Stimulated activated CD4-positive, alpha-beta T cell treated with anti-CD3 and anti-CD28 coated beads, Interleukin-1b, Interleukin-23, amount 100 ng/mL, for 1 hour (primary cell): ENCODE results near the gene FGF21.
A peak's percentile ranks its signal among the peaks of the same experiment; 100 is the strongest.
"Not testable (repeated sequence)": the region's sequence is repeated elsewhere in the genome, so short reads cannot be mapped to it uniquely, and the experiment has no call there.

ENCODE experiments used
- DNase-seq, 2 donors: peaks; one replicate each; pipeline ENCODE4 v3.0.0-alpha.2; 2020; ENCODE audit warnings: low read depth in 2 of 2

The FGF21 gene, protein sequence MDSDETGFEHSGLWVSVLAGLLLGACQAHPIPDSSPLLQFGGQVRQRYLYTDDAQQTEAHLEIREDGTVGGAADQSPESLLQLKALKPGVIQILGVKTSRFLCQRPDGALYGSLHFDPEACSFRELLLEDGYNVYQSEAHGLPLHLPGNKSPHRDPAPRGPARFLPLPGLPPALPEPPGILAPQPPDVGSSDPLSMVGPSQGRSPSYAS

DNA sequence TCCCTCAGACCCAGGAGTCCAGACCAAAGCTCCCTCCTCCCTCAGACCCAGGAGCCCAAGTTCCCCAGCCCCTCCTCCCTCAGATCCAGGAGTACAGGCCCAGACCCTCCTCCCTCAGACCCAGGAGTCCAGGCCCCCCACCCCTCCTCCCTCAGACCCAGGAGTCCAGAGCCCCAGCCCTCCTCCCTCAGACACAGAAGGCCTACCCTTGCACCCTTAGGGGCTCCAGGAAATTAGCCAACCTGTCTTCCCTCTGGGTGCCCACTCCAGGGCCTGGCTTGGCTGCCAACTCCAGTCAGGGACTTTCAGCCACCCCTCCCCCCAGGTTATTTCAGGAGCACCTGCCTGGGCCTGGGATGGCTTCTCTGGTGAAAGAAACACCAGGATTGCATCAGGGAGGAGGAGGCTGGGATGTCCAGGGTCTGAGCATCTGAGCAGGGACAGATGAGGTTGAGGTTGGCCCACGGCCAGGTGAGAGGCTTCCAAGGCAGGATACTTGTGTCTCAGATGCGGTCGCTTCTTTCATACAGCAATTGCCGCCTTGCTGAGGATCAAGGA lies at the start of gene FGF21:
TSS of gene FGF21 (plus strand) at position 441 of the 558 bp plus-strand sequence. CDS start 713 bp downstream, outside the sequence.
- DNase-seq = no peak

DNA sequence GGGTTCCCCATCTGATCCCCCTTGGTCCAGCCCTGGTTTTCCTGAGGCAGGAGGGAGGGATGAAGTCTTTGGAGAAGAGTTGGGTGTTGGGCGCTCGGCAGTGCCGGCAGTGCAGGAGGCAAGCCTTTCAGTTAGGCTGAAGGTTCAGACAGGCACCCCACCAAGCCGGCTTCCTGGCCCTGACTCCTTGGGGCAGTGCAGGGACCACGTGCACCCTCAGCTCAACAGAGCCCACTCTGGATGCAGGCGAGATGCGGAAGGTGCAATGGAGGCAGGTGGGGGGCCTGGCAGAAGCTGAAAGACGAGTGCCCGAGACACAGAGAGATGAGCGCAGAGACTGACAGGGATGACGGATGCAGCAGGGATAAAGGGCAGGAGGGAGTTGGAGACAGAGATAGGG lies 46.9 kb upstream of the FGF21 start:
- DNase-seq = no peak

DNA sequence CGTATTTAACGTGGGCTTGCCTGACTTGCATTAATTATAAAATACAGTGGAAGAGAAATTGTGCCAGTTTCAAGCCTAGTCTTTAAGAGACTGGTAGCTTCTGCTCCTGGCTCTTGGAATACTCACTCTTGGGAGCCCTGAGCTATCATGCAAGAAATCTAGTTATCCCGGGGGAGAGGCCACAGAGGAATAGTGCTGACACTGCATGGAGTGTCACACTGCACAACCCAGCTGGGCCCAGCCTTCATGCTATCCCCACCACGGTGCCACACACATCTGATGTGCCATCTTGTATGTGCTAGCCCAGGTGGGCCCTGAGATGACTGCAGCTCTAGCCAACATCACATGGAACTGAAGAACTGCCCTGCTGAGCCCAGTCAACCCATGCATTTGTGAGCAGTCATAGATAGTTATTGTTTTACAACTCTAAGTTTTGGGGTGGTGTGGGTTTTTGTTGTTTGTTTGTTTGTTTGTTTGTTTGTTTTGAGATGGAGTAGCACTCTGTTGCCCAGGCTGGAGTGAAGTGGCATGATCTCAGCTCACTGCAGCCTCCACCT lies 44.1 kb upstream of the FGF21 start:
- DNase-seq = no peak

DNA sequence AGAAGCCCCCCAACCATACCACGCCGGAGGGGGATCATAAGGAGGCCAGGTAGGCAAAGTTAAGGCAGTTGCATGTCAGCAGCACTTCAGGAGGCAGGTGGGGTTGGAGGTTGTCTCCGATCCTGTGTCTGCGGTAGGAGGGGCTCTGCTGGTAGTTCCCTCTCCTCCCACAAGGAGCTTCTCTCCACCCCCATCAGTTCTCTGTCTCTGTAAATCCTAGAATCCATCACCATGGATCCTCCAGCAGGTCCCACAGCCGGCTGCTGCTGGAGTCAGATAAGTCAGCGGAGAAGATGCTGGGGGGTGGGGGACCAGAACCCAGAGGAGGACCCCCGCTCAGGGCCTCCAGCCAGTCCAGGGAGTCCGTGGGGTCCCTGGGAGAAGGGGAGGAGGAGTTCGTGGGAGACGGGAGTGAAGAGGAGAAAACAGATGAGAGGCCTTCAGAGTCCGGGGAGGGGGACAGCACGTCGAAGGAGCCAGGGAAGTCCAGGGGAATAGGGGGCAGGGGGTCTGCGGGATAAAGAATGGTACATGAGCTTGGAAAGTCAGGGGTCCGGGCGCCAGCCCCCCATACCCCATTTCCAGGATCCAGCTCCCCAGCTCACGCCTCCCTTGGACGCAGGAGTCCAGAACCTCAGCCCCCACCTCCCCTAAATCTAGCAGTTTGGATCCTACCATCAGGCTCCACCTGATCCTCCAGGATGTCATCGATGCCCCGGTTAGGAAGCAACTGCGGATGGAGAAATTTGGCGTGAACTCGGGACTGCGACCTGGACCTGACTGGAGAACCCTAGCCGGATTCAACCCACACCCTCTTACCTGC lies 42.1 kb upstream of the FGF21 start:
- no peak for DNase-seq

DNA sequence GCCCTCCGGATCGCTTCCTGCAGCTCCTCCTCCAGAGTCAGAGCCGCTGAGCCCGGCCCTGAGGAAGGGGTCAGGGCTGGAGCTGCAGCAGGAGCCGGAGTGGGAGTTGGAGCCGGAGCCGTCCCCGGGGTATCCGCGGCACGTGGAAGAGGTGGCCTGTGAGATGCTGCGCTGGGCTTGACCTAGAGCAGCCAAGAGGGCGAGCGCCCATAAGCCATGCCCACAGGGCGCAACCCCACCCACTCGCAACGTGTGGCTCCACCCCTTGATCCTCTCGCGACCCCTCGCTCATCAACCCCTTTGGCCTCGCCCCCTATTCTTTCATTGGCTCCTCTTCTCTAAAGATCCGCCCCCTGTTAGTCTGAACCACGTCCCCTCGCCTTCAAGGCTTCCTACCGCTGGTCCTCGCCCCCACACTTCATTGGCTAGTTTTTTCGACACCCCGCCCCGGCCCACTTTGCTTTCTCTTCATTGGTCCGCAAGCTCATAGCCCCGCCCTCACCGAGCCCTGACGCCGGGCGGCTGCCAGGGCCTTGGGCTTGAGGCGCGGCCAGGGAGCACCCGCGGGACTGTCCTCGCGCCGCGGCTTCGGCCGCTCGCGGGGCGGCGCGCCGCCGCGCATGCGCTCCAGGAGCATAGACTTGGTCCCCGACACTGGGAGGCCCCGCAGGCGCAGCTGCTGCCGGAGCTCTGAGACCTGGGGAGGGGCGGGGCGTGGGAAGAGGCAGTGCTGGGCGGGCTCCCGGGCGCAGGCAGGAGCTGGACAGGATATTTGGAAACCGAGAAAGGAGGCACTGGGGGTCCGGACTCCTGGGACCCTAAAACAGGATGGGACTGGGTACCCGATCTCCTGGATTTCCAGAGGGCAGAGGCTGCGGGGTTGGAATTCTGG lies 41.2 kb upstream of the FGF21 start:
- DNase-seq = peak; percentile 92 to 94

DNA sequence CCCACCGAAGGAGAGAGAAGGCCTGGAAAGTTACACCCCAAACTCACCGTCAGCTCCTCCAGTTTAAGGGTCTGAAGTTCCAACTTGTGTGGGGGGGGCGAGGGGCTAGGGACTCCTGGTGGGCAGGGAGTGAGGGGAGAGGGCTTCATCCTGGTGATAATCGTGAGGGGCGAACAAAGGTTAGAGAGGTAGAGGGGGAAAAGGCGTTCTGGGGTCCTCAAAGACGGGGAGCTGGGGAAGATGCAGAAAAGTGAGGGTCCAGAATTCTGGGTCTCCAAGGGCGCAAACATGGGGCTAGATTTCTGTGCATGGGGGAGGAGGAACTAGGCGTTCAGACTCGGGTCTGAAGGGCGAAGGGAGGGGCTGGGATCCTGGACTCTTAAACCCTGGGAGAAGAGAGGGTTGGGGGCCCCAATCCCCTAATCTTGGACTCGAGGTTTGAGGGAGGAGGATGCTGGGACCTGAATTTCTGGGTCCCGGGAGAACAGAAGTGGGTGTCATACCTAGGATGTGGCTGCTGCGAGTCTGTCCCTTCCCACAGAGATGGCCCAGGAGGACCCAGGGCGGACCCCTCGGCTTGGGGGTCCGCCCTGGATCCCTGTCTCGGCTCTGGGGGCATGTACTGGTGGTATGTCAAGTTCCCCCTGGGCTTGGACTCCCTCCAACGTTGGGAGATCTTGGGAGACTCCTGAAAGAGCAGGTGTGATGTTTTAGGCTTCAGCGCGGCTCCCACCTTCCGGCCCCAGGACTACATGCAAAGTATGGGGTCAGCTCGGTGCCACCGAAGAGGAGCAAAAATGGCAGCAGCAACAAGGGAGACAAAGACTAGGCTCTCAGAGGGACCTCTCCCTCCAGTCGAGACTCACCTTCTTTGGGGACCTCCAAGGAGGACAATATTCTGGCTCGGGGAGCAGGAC lies 40.3 kb upstream of the FGF21 start:
- no peak for DNase-seq

DNA sequence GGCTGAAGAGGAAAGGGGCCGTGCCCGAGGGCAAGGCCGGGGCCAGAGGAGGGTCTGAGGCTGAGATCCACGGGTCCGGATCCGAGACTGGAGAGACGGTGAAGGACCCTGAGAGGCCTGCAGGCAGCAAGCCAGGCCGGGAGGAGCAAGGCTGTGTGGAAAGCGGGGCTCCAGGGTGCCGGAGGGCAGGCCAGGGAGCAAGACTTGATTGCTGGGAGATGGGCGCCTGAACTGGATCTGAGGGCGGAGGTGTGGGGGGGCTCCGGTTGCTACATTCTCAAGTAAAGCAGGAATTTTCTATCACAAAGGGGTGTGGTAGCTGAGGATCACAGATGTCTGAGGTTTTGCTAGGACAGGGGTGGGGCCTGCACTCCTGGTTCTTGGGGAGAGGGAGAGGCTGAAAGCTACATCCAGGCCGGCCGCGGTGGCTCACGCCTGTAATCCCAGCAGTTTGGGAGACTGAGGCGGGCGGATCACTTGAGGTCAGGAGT lies 39.6 kb upstream of the FGF21 start:
- no peak for DNase-seq

DNA sequence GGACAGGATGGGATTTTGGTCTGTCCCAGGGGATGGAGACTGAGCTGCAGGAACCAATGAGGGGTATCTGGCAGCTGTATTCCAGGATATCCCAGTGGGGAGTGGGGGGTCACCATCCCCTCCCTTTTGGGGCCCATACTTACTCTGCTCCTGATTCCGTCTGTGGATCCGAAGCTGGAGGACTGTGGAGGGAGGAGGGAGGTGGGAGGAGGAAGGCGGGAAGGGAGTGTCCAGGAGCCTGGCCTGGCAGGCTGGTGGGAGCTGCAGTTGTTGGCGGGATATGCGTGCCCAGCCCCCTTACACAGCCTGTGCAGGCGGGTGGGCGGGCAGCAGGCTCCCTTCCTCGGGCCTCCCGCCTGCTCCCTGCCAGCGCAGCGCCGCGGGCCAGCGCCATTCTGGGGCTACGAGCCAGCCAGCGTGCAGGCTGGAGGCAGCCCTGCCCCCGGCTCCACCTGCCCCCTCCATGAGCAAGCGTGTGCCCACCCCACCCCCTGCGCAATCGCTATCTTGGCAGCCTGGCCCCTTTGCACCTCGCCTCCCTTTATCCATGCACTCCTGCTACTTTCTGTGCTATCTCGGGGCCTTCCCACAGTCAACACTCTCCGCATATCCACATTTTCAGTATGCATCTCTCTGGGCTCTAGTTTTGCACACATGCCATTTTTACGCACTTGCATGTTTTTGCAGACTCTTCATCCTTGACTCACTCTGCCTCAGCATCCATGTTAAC lies 38.6 kb upstream of the FGF21 start:
- DNase-seq = no peak

DNA sequence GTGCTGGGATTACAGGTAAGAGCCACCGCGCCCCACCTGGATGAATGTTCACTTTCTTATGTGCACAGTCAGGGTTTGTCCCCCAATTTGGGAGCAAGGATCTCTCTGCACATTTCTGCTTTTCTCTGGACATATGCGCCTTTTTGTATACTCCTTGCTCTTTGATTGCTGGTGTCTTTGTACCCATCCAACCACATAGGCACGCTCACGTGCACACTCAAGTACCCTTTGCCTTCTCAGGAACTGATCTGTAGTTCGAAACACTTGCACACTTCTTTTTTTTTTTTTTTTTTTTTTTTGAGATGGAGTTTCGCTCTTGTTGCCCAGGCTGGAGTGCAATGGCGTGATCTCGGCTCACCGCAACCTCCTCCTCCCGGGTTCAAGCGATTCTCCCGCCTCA lies 37.2 kb upstream of the FGF21 start:
- DNase-seq = not testable (repeated sequence)

DNA sequence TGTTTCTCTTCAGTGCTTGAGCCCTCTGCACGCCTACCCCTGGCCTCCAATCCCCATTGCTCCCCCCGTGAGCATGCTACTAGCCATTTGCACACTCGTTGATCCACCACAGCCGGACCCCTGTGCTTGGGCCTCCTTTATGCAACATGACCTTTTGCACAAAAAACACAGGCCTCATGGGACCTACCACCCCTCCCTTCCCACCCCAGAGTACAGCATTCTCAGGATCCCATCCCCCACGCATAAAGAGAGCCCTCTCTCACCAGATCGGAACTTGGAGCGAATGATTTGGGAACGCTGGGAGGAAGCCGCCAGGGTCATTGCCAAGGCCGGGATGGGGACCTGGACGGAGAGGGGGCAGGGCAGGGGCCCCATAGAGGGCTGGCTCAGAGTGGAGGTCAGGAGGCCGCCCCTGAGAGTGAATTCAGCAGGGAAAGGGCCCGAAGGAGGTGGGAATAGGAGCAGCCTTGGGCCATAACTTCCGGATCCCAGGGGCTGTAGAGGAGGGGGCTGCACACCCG lies 36.6 kb upstream of the FGF21 start:
- DNase-seq = no peak

DNA sequence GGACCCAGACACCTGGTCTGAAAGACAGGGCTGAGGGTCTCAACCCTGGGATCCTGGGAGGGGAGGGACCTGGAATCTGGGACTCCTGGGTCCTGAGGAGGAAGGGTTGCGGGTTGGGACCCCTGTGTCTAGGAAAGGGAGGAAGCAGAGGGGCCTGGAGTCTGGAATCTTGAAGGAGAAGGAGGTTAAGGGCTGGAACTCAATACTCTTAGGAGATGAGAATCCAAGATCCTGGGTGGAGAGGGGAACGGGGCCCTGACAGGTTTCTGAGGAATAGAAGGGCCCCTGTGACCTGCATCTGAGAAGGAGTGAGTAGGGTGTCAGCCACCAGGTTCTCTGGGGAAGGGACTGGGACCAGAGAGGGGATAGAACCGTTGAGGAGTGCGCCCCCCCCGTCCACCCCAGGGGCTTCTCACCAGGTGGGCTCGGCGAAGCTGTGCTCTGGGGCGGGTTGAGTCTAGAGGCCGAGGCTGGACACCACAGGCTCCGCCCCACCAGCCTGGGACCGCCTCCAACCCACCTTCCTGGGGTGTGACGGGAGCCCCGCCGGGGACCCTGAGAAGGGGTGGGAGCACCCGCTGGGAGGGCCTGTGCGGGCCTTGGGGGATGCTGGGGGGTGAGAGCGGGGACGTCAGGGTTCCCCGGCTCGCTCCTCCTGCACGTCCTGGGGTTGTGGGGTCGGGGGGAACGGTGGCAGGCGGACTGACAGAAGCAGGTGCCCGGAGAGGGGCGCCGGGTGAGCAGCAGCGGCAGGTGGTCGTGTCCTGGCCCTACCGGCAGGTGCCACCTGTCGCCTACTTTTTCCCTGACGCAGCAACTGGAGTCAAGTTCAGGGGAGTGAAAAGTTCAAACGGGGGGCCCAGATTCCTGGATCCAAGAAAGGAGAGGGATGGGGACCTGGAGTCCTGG lies 35.8 kb upstream of the FGF21 start, which contains the start of gene MAMSTR:
TSS of gene MAMSTR (minus strand) at position 463 of the 909 bp plus-strand sequence. CDS start 694 bp downstream, outside the sequence.
- DNase-seq = no peak

DNA sequence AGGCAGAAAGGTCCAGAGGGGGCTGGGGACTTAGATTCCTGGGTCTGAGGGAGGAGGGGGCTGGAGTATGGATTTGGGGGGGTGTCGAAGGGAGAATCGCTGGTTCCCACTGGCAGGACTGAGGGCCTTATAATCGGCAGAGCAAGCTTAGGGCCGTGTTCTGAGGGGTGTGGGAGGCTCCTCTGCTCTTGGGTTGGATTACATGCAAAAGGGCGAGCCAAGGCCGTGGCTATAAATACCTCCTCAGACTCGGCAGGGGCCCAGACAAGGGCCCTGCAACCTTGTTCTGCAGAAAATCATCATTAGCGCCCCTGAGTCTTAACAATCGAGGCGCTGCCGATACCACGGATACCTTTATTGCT lies 35.1 kb upstream of the FGF21 start:
- no peak for DNase-seq

DNA sequence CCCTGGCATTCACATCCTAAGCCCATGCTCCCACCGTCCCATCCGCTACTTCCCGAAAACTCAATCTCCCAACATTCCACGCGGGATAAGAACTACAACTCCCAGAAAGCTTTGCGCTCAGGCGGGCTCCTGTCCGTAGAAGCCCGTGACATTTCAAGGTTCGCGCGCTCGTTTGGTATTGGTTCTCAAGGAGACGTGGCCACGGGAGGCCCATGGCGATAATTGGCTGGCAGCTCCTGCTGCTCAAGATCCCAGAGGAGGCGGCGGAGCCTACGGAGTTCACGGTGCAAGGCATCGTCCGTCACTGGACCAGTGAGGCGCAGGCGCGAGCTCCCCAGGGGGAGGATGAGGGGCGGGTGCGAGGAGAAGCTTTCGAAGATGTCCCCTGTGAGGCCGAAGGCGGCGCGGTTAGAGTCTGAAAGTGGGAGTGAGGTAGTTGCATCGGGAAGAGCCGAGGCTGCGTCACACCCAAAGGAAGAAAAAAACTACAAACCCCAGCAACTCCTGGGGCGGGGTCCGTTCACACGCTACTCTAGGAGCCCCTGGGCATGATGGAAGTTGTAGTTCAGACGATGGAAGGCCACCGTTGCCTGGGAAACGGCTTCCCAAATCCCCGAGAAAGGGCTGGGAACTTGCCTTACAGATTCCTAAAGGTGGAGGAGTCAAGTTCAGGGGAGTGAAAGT lies 34.6 kb upstream of the FGF21 start:
- DNase-seq = peak; percentile 71 to 74

DNA sequence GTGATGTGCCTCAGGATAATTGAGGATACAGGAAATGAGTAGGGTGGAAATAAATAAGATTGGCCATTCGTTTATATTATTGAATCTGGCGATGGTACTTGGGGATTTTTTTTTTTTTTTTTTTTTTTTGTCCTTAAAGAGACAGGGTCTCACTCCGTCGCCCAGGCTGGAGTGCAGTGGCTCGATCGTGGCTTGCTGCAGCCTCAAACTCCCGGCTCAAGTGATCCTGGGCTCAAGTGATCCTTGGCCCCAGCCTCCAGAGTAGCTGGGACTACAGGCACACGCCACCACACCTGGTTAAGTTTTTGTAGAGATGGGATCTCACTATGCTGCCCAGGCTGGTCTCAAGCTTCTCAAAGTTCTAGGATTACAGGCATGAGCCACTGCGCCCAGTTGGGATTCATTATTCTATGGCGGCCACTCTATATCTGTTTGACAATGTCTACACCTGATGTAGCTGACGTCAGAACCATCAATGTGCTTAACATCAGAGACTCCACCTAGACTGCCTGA lies 33.1 kb upstream of the FGF21 start:
- DNase-seq = no peak

DNA sequence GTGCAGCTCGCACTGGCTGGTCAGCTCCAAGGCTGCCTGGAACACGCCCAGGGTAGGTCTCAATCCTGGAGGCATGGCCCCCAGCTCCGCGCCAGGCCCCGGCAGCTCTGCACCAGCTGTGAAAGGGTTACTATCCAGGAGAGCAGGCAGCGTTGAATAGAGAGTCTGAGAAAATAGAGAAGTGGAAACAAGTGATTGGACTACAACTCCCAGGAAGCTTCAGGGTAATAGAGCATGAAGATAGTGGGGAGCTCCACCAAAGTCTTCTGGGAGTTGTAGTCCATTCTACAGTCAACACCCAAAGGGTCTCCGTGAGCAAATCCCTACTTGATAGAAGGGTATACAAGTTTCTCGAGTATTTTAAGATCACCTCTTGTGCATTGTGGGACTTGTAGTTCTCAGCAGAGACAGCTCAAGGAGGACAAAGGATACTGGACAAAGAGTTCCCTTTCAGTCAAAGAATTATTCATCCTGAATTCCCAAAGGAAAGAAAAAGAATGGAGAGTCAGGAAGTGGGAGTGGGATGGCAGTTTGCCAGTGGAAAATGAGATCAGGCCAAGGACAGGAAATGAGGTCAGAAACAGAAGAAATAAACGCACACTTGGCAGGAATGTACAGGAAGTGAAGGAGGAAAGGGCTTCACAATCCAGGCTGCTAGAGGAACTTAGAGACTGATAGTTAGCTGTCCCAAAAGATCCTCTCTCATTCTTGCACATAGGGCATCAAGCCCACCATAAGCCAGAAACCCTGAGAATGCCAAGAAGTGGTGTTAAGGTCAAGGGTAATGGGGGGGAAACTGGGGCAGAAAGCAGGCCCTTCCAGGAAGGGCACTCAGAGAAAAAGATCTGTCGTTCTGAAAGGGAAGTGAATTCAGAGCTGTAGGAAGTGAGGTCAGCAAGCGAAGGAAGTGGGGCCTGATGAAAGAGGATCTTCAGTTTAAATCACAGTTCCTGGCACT lies 30.2 kb upstream of the FGF21 start:
- no peak for DNase-seq

DNA sequence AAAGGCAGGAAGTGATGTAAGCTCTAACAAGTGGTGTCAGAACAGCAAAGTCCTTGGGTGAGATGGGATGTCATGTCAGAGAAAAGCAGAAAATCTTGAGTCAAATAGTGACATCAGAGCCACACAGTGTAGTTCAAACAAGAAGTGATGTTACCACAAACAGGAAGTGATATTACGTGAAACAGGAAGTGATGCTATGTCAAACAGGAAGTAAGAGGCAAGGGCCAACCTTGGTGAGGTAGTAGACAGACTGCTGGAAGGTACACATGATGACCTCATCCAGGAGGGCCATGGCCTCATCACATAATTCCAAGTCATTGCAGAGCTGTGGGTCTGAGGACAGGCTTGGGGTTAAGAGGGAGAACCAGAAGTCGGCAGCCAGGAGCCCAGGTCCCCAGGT lies 28.8 kb upstream of the FGF21 start:
- no peak for DNase-seq
